HEK293T (cell line): Measurements from ENCODE around the gene THAP11.

Experiments
- CTCF ChIA-PET: fragments of 350-600 bp; formaldehyde crosslinking; extraction: SDS; loops from one replicate; lab custom pipeline; 2021; ENCODE audit warnings: antibody characterized with exemption, inconsistent platforms; lab: Yijun Ruan, JAX
- POLR2A ChIA-PET: fragments of 350-600 bp; formaldehyde crosslinking; extraction: SDS; loops from one replicate; lab custom pipeline; 2020; ENCODE audit warnings: antibody characterized with exemption, inconsistent platforms; lab: Yijun Ruan, JAX
- DNase-seq: peaks from one replicate; pipeline ENCODE4 v3.0.0; 2012; ENCODE audit warnings: mixed read lengths; ENCODE audit errors: extremely low spot score
- ARNT ChIP-seq: fragments of 450-650 bp; IDR thresholded peaks from 2 replicates; pipeline ENCODE4 v1.6.1; 2017; ENCODE audit warnings: mild to moderate bottlenecking
- BHLHE40 ChIP-seq: fragments of 450-650 bp; IDR thresholded peaks from 2 replicates; pipeline ENCODE4 v1.6.1; 2016; ENCODE audit warnings: mild to moderate bottlenecking, moderate library complexity, borderline replicate concordance
- CTBP1 ChIP-seq: fragments of 450-650 bp; IDR thresholded peaks from 2 replicates; pipeline ENCODE4 v1.6.1; 2016; ENCODE audit warnings: borderline replicate concordance
- ELF4 ChIP-seq: fragments of 450-650 bp; IDR thresholded peaks from 2 replicates; pipeline ENCODE4 v1.6.1; 2017; ENCODE audit warnings: antibody characterized with exemption
- FOXA1 ChIP-seq: fragments of 450-650 bp; IDR thresholded peaks from 2 replicates; pipeline ENCODE4 v1.6.1; 2016; ENCODE audit warnings: mild to moderate bottlenecking
- FOXK2 ChIP-seq: fragments of 450-650 bp; IDR thresholded peaks from 2 replicates; pipeline ENCODE4 v1.6.1; 2016; ENCODE audit warnings: mild to moderate bottlenecking
- FOXM1 ChIP-seq: fragments of 450-650 bp; IDR thresholded peaks from 2 replicates; pipeline ENCODE4 v1.6.1; 2017; ENCODE audit warnings: mild to moderate bottlenecking, borderline replicate concordance
- HDGF ChIP-seq: fragments of 450-650 bp; IDR thresholded peaks from 2 replicates; pipeline ENCODE4 v1.6.1; 2017; ENCODE audit warnings: antibody characterized with exemption, borderline replicate concordance
- L3MBTL2 ChIP-seq: fragments of 450-650 bp; conservative IDR thresholded peaks from 2 replicates; pipeline ENCODE4 v1.6.1; 2016; ENCODE audit warnings: mild to moderate bottlenecking
- LEF1 ChIP-seq: fragments of 450-650 bp; IDR thresholded peaks from 2 replicates; pipeline ENCODE4 v1.6.1; 2017; ENCODE audit warnings: mild to moderate bottlenecking, borderline replicate concordance
- NFRKB ChIP-seq: fragments of 450-650 bp; IDR thresholded peaks from 2 replicates; pipeline ENCODE4 v1.6.1; 2016; ENCODE audit warnings: mild to moderate bottlenecking, moderate library complexity
- SP1 ChIP-seq: fragments of 450-650 bp; IDR thresholded peaks from 2 replicates; pipeline ENCODE4 v1.6.1; 2017
- SUZ12 ChIP-seq: fragments of 450-650 bp; IDR thresholded peaks from 2 replicates; pipeline ENCODE4 v1.6.1; 2016; ENCODE audit warnings: mild to moderate bottlenecking
- TARDBP ChIP-seq: fragments of 450-650 bp; IDR thresholded peaks from 2 replicates; pipeline ENCODE4 v1.6.1; 2016
- ZNF384 ChIP-seq: fragments of 450-650 bp; IDR thresholded peaks from 2 replicates; pipeline ENCODE4 v1.6.1; 2016
- TF ChIP-seq, protein P1 (sequence below): fragments of 450-650 bp; IDR thresholded peaks from 2 replicates; pipeline ENCODE4 v1.6.1; 2016

THAP11 gene

DNA sequence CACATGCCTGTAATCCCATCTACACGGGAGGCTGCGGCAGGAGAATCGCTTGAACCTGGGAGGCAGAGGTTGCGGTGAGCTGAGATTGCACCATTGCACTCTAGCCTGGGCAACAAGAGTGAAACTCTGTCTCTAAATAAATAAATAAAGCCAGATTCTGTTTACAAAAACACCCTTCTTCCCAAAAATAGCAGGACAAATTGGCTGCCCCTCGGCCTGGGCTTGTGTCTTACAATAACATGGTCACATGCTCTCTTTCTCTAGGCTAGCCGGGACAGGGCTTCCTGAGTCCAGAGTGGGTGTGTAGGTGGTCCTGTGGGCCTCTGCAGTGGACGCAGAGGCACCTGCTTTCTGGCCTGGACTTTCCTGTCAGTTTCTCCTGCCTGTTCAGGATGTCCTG lies 27.5 kb downstream of the THAP11 start:
- POLR2A ChIA-PET: interaction anchor here (0.9 to 1.1 kb wide), 2 partner anchors 23 to 53 kb away, joined by 3 read pairs; partner anchors contain the start of gene NUTF2
- CTCF ChIA-PET: interaction anchor here (0.6 to 1.8 kb wide), 2 partner anchors 15 to 29 kb away, joined by 4 to 5 read pairs; partner anchors contain the start of gene NRN1L

DNA sequence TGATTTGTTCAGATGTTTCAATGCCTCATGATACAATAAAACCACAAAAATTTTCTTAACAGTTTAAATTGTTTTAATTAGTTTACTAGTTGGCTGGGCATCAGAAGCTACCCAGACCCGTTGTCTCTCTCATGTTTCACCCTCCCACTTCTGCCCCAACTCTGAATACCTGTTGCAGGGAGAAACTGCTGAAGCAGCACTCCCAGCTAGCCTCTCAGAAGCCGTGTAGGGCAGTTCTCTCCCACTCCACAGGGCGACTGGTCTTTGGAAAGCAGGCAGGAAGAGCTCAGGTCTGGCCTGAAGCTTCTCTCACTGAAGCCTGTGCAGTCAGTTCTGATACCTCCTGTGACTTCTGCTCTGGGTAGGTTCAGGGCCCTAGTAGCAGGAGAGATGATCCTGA lies 29.1 kb downstream of the THAP11 start:
- ChIA-PET POLR2A (interaction anchor here (0.7 to 1.2 kb wide), 3 partner anchors 25 to 55 kb away, joined by 3 to 4 read pairs (median 4); no protein-coding TSS in a partner anchor), CTCF (interaction anchor here (1.8 kb wide), 1 partner anchor 13 kb away, joined by 5 read pairs; the partner anchor contains the start of gene NRN1L)
- DNase-seq: no peak
- no peak for TF ChIP-seq FOXA1

More for the DNA sequence above, 27.5 kb downstream of the THAP11 start:
- no peak for TF ChIP-seq LEF1
- TF ChIP-seq NFRKB: no peak
- no peak for TF ChIP-seq HDGF
- TF ChIP-seq FOXA1: no peak
- TF ChIP-seq BHLHE40: no peak
- TF ChIP-seq, protein P1, sequence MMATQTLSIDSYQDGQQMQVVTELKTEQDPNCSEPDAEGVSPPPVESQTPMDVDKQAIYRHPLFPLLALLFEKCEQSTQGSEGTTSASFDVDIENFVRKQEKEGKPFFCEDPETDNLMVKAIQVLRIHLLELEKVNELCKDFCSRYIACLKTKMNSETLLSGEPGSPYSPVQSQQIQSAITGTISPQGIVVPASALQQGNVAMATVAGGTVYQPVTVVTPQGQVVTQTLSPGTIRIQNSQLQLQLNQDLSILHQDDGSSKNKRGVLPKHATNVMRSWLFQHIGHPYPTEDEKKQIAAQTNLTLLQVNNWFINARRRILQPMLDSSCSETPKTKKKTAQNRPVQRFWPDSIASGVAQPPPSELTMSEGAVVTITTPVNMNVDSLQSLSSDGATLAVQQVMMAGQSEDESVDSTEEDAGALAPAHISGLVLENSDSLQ: no peak
- TF ChIP-seq SUZ12: no peak
- TF ChIP-seq FOXM1: no peak
- no peak for TF ChIP-seq FOXK2
- TF ChIP-seq ARNT: no peak
- TF ChIP-seq CTBP1: no peak
- no peak for TF ChIP-seq ELF4
- no peak for TF ChIP-seq ZNF384
- TF ChIP-seq SP1: no peak
- no peak for TF ChIP-seq TARDBP
- TF ChIP-seq L3MBTL2: no peak
- no peak for DNase-seq

DNA sequence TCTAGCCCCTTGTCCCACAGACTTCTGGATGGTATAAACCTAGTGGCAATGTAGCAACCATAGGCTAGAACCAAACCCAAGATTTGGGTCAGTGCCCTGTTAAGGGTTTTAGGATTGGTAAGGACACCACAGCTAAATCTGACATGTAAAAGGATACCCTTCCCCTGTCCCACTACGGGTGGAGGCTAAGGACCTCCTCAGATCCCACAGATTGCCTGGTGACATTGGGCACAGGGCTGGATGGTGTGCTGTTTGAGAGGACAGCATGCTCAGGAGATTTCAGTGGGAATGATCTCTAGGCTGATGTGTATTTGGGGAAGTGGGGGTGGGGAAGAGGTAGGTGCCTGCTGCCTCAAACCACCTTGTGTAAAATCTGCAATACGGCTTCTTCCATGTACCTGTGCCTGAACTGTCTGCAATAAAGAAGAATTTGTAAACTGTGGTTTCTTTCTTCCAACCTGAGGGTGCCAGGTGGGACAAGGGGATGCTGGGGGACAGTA lies 30.1 kb downstream of the THAP11 start:
- POLR2A ChIA-PET: interaction anchor here (0.6 to 1.2 kb wide), 3 partner anchors 26 to 387 kb away, joined by 3 to 4 read pairs (median 4); no protein-coding TSS in a partner anchor
- TF ChIP-seq ELF4 (no peak), SUZ12 (no peak), L3MBTL2 (no peak), FOXA1 (no peak), BHLHE40 (no peak), ZNF384 (no peak), CTBP1 (no peak), FOXM1 (no peak), FOXK2 (no peak), LEF1 (no peak), TARDBP (no peak)
- TF ChIP-seq, protein P1: no peak

DNA sequence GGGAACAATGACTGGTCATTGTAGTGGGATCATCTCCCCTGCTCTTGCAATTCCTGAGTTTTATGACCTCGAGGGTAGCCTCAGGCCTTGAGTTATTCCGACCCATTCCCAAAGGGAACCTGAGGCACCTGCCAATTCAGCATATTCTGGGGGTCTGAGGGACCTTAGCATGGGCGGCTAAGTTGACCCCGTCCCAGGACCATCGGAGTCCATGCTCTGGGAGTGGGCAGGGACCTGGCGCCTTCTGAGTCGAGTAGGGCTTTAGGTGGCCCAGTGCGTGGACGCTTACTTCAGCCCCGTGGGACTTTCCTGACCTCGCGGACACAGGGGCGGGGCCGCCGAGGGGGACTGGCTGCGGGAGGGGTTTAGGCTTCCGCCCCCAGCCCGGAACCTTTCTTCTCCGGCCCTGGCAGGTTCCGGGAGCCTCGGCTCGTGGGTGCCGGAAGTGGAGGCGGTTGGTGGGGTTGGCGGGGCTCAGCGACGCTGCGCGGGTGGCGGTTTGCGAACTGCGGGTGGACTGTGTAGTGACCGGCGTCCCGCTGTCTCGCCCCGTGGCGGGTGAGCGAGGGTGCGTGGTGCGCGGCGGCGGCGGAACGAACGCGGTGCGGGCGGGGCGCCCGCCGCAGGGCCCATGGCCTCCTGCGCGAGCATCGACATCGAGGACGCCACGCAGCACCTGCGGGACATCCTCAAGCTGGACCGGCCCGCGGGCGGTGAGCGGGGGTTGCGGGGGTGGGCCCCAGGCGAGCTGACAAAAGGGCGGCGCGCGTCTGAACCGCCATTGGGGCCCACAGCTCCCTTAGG lies 30.7 kb downstream of the THAP11 start, which contains the start of gene EDC4:
TSS of gene EDC4 (plus strand) at position 422 of the 804 bp plus-strand sequence. CDS start at position 632, 210 bp downstream.
- POLR2A ChIA-PET: interaction anchor here (0.8 to 1.6 kb wide), 8 partner anchors 9 to 151 kb away, joined by 3 to 6 read pairs (median 4); partner anchors contain the start of gene DUS2
- peak; percentile 65; the same call in 1 of the 2 replicates for TF ChIP-seq FOXM1
- peak; percentile 82 for TF ChIP-seq CTBP1
- TF ChIP-seq LEF1: no peak
- peak; percentile 74; the same call in 1 of the 2 replicates for TF ChIP-seq ARNT
- DNase-seq: peak; percentile 90
- CTCF ChIA-PET: interaction anchor here (0.9 to 1.3 kb wide), 2 partner anchors 11 to 13 kb away, joined by 3 to 8 read pairs; partner anchors contain the start of gene NRN1L

More for the DNA sequence above, 30.1 kb downstream of the THAP11 start:
- CTCF ChIA-PET: no interaction called here
- DNase-seq: no peak

DNA sequence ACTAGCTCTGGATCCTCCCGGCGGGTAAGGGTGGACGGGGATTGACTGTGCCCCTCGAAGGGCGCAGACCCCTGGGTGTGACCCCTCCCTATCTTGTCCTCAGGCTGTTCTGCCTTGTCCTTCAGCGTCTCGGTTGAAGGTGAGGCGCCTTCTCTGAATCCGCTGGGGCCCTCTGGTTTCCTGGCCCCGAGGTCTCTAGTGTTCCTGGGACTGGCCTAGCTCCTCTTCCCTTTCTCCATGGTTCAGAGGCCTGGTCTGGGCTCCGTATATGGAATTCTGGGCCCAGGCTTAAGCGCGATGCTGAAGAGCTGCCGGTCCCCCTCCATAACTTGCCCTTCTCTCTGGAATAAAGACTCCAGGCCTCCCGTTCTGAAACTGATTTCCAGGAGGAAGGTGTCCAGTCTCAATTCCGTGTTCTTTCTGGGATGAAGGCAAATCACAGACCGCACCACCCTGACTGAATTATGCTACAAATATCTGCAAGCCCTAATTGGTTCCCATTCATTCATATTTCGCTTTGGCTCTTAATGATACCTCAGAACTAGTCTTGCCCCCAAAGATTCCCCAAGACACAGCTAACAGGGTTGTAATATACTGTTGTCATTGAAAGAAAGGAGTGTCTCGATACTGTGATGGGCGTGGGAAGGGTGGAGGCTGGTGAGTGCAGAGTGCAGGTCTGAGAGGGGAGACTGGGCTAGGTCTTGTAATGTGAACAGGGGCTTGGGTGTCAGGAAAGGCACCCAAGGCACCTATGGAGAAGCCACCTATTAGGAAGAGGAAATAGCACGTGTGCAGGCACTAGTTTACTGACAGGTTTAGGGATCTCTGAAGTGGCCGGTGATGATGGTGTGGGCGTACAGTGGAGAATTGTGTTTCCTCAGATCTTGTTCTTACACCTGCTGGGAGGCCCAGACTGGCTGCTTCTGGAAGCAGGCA lies 31.6 kb downstream of the THAP11 start:
- ChIA-PET CTCF (interaction anchor here (0.9 to 1.3 kb wide), 2 partner anchors 10 to 12 kb away, joined by 3 to 8 read pairs; partner anchors contain the start of gene NRN1L), POLR2A (interaction anchor here (0.8 to 1.6 kb wide), 8 partner anchors 8 to 150 kb away, joined by 3 to 6 read pairs (median 4); partner anchors contain the start of gene DUS2)
- TF ChIP-seq FOXA1 (no peak), L3MBTL2 (no peak), SP1 (no peak), FOXM1 (no peak), TARDBP (no peak), CTBP1 (no peak), ARNT (no peak), ZNF384 (no peak)
- DNase-seq: no peak
